ENCODE results near the gene NIT2.

Gene NIT2

DNA sequence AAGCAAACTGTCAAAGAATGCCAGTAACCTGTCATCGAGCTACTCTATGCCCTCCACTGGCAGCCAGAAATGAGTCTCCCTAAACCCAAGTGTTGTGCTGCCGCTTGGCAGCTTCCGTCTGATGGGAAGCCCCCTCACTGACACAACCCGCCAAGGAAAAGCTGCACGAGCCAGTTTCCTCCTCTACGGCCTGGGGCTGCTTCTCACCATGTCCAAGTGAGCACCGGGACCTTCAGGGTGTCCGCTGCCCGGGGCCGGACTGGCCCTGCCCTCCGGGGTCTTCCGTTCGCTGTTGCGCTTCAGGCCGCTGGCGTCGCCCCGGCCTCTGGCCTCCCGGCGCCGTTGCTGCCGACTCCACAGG lies 65.8 kb downstream of the NIT2 start:
- DNase-seq: no peak

DNA sequence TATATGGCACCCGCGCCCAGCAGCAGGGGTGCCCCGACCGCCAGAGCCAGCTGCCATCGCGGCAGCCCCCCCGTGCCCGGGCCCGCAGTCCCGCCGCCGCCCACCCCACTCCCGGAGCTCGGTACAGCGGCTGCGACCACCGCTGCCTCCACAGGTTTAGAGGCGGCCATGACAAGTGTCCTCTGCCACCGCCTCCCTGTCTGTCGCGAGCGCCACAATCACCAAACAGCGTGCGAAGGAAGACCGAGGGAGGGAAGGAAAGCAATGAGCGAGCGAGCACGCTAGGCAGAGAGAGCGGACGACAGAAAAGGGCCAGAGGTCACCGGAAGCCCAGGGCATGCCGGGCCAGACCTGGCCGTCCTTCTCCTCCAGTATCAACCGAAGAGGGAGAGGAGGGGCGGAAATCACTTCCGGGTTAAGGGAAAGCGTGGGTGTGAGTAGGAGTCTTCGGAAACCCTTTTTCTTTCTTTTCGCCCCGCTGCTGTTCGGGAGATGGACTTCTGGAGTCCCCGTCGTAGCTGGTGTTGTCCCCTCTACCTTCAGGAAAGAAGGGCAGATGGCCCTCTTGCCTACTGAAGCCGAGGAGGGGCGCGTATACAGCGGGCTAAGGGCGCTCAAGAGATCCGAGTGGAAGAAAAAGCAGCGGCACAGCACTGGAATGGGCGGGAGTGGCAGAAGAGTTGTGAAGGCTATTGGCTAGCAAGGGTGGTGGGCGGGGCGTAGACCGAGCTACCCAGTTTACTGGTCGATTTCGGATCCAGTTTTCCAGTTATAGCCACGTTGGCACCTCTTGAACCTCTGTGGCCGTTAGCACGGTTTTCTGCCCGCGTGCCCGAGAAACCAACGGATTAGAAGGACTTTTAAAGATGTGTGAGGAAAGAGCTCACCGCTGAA lies 66.5 kb downstream of the NIT2 start, which contains the start of the genes LNP1 and TOMM70:
Gene LNP1, plus strand, starts transcription at position 760 of the 894 bp plus-strand sequence. CDS start 28,191 bp downstream, outside the sequence.
Gene TOMM70, minus strand, starts transcription at position 310 of the 894 bp plus-strand sequence. Its CDS starts 140 bp downstream, at position 170.
- peak; percentile 95 for DNase-seq

DNA sequence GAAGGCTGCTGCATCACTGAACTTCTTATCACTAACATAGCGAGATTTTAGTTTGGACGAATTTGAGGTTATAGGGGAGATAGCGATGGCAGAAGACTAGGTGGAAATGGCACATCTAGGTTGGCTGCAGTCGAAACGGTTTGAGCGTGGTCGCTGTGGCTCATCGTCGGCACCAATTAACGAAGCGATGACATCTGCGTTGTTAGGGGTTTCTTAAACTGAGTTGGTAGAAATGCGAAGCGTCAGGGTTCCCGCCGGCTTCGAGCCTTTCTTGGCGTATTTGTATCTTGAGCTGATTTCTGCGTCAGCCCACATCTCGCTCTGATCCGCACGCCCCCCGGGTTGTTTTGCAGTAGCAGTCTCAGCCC lies 67.1 kb downstream of the NIT2 start:
- DNase-seq: no peak

DNA sequence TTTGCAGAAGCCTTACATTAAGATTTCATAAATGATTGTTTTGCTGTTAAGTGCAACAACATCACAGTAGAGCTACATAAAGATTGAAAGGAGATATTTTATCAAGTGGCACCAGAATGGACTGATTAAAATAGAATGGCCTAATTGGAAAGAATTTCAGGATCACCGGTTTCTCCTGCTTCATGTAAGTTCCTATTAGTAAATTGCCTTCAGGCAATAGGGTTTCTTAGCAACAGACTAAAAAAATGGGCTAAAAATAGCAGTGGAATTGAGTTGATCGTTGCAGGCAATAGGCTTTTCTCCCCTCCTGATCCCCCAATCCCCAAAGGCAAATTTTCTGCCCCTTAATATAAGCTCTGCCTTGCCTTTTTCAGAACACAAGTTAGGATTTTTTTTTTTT lies 67.7 kb downstream of the NIT2 start:
- DNase-seq: peak; percentile 27

DNA sequence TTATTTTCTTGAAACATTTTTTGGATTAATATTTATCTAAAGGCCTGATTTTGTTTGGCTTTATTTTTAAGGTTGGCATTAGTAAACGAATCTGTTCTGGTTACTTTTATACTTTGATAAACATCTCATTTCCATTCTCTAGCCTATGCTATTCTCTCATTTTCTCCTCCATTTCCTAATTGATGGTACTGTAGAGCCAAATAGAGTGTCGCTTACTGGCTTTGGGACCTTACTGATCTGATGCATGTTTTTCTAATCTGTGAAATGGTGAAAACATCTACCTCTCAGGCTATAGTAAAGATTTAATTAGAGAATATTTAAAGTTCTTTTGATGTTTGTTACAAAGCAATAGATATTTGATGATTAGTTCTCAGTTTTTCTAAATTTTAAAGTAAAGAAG lies 68.3 kb downstream of the NIT2 start:
- no peak for DNase-seq

DNA sequence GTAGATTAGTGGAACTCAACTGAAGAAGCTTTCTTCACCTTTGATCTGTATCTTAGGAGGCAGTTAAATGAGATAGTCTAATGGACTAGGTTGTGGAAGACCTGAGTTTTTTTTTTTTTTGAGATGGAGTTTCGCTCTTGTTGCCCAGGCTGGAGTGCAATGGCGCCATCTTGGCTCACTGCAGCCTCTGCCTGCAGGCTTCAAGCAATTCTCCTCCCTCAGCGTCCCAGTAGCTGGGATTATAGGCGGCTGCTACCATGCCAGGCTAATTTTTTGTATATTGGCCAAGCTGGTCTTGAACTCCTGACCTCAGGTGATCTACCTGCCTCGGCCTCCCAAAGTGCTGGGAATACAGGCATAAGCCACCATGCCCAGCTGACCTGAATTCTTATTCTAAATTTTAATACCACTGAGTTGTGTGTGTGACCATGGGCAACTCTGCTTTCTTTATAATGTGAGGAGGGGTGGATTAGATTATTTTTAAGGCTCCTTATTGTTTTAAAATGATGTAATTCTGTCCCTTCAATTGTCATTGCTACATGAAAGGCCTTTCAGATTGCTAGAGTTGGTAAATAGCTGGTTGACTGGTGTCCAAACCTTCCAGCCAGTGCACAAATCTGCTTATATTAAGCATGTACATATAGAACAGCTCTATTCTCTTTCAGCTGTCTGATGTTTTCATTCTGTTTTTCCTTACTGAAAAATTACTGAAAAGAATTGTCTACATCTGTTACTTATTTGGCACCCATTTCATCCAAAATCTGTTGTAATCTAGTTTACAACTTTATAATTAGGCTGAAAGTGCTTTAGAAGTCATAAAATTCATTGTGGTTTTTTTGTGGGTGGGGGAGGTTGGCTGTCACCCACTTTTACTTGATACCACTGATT lies 69.0 kb downstream of the NIT2 start:
- DNase-seq: no peak

DNA sequence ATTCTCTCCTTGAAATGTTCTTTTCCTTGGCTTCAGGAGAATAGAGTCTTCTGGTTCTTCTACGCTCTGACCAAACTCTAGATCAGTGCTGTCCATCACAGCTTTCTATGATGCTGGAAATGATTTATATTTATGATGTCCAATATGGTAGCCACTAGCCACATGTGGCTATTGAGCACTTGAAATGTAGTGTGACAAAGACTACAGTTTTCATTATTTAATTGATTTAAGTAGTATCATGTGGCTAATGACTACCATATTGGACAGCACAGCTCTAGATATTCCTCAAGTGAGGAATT lies 69.6 kb downstream of the NIT2 start:
- no peak for DNase-seq

DNA sequence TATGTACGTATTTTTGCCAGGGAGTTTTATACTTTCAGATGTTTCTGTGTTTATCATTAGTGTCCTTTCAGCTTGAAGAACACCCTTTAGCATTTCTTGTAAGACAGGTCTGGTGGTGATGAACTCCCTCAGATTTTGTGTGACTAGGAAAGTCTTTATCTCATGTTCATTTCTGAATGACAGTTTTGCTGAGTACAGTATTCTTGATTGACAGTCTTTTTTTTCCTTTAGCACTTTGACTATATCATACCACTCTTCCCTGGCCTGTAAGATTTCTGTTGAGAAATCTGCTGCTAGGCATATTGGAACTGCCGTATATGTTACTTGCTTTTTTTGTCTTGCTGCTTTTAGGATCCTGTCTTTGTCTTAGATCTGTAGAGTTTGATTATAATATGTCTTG lies 72.6 kb downstream of the NIT2 start:
- DNase-seq: no peak

DNA sequence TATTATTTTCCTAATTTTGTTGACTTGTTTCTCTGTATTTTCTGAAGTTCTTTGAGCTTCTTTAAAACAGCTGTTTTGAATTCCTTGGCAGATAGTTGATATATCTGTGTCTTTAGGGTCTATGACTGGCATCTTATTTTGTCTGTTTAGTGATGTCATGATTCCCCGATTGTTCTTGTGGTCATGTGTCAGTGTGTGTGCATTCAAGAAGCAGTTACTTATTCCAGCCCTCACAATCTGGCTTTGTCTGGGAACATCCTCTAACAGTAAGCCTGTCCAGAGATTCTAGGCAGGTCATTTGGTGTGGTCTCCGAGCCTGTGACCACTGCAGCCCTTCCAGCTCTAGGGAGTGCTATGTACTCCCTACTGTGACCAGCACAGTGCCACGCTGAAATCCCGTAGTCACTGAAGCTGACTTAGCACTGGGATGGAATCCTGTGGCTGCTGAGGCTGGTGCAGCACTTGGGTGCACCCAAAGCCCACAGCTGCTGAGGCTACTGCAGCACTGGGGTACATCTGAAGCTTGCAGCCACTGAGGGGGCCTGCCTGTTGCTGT lies 73.5 kb downstream of the NIT2 start:
- no peak for DNase-seq
